Forelimb muscle (tissue), 1 donor: ENCODE measurements around the gene FBXW7. TPM values are rescaled to one million over a fixed set of nuclear protein-coding genes. Genes with fewer than 3 reads are reported as not detected.

Experiments used
- DNase-seq: peaks from one replicate; pipeline ENCODE4 v3.0.0-alpha.2; 2013; ENCODE audit warnings: low read depth
- polyA plus RNA-seq: library from polyadenylated mRNA; unstranded; fragments of 120-200 nt; gene quantifications from one replicate; pipeline ENCODE4 v1.2.1, GENCODE V29; 2013; ENCODE audit not compliant: insufficient read length

The FBXW7 gene
- polyA plus RNA-seq, 1 donor = 25.9 TPM

DNA sequence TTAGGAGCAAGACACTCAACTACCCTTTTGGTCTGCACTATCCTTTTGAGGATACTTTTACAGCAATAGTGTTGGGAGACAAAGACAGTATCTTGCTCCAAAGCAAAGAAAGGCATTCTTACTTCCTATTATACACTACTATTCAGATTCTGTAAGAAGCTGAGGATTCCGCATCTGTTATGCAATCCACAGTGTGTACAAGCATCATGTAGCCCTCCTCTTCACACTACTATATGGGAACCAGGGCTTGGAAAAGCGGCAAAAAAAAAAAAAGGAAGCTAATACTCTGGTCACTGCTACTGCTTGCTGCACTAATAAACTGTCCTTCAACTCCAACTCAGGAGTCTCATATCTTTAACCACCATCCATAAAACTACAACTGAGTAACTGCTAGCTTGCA is 59.1 kb downstream of the FBXW7 start:
- no peak for DNase-seq

DNA sequence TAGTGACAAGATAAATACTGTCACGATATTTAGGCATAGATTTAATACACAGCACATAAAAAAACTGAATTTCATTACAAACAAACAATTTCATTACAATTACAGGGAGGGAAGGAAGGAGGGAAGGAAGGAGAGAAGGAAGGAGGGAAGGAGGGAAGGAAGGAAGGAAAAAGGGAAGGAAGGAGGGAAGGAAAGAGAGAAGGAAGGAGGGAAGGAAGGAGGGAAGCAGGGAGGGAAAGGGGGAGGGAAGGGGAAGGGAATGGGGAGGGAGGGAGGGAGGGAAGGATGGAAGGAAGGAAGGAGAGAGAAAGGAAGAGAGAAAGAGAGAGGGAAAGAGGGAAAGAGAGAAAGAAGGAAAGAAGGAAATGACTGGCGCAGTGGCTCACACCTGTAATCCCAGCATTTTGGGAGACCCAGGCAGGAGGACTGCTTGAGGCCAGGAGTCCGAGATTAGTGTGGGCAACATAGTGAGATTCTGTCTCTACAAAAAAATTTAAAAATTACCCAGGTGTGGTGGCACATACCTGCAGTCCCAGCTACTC is 64.6 kb downstream of the FBXW7 start:
- DNase-seq = no peak

DNA sequence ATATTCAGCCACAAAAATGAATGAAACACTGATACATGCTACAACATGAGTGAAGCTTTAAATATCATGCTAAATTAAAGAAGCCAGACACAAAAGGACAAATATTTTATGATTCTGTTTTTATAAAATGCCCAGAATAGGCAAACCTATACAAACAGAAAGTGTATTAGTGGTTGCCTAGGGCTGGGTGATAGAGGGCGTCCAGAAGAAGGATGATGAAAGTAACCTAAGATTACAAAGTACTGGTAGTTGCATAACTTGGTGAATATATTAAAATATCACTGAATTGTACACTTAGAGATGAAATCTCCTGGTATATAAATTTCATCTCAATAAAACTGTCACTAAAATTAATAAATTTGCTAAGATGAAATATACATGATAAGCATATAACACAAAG is 67.5 kb downstream of the FBXW7 start:
- no peak for DNase-seq

DNA sequence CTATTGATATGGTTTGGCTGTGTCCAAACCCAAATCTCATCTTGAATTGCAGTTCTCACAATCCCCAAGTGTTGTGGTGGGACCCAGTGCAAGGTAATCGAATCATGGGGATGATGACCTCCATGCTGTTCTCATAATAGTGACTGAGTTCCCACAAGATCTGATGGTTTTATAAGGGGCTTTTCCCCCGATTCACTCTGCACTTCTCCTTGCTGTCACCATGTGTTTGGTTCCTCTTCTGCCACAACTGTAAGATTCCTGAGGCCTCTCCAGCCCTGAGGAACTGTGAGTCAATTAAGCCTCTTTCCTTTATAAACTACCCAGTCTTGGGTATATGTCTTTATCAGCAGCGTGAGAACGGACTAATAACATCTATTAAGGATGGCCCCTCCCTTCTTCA is 68.8 kb downstream of the FBXW7 start:
- no peak for DNase-seq

DNA sequence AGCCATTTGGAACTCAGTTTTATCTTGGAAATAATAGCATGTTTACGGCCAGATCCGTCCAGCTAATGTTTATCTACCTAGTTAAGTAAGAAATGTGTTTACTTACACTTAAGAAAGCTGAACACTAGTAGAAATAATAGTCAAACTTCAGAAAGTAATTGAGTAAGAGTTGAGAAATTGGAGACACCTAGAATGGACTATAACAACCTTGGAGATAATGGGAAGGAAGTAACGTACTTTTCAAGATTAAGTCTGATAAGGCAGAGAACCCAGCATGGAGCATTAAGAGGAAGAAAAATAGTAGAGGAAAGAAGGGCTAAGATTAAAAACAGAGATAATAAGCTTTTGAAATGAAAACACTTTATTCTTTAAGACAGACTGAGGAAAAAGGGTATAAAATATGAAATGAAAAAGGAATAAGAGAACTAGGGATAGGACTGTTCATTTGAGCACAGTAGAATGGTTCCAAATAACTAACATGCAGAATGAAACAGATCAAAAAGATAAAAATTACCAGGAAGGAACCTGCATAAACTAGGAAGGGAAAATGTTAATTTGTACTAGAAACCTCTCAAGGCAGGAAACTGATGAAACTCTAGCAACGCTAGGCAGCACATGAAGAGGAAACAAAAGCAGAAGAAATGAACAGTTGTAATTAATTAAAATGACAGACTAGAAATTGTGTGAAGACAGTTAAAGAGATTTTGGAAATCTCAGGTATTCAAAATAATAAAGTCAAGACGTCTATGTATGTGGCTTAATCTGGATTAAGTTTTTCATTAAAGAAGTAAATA is 71.7 kb downstream of the FBXW7 start:
- DNase-seq = no peak

DNA sequence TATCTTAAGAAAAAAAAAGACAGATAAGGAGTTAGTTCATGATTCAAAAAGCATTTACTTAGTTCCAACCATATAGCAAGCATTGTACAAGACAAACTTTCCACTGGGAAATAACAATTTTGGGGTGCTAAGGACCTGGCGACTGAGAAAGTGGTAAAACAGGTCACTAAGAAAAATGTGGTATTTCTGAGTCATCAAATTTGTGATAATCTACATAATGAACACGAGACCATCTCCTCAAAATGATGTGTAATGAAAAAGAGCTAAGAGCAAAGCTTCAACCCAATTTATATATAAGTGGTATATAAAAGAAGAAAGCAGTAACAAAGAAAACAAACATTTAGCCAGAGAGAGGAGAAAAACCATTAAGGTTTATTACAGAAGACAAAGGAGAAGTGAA is 72.3 kb downstream of the FBXW7 start:
- DNase-seq = no peak

DNA sequence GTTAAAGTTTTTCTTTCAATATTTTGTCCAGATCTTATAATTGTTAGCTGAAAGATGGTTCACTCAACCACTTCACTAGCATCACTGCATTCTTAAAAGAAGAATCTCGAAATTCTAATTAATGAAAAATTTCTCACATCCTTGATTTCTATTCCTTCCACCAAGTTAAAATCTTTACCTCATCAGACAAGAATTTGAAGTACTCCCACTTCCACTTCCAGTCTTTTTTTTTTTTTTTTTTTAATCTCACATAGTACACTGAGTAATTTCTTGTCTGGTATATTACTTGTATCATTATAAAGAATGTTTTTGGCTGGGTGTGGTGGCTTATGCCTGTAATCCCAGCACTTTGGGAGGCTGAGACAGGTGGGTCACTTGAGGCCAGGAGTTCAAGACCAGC is 73.2 kb downstream of the FBXW7 start:
- no peak for DNase-seq

DNA sequence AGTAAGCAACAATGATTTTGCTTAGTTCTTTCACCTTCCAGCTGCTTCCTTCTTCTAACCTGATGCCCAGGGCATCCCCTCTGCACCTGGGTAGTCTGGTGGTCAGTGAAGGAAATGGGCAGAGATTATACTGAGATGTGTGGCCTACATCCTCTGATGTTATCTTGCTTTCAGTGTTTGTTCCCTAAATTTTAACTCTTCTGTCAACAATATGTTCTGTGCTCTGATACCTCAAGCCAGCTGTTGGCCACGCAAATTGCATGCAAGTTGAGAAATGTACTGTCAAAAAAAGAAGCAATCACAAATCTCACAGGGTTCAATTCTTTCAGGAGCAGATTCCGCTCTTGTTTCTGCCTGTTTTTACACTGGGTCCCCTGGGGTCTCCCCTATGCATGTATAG is 73.8 kb downstream of the FBXW7 start:
- DNase-seq = no peak

DNA sequence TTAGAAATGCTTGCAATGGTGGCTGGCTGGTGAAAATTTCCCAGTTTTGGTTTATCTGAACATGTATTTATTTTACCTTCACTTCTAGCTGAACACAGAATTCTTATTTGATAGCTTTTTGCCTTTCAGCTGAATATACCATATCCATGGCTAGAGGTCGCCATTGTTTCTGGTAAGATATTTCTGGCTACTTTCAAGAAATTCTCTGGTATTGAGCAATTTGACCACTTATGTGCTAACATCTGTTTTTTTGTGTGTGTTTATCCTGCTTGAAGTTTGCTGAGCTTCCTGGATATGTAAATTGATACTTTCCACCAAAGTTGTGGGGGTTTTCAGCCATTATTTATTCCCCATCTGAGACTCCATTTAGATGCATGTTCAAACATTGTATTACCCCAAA is 75.4 kb downstream of the FBXW7 start:
- no peak for DNase-seq

DNA sequence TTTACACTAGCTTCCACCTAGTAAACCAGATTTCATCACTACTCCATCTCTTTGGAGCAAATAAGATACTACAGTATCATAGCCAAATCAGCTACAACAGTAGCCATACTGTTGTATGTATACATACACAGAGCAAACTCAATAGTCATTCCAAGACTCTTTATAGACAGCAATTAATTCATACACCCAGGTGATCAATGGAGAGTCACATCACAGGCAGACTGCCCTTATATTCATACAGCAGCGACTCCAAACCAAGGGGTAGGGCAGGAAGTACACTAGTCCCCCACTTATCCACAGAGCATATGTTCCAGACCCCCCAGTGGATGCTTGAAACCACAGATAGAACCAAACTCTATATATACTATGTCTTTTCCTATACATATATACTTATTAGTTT is 76.6 kb downstream of the FBXW7 start:
- no peak for DNase-seq

DNA sequence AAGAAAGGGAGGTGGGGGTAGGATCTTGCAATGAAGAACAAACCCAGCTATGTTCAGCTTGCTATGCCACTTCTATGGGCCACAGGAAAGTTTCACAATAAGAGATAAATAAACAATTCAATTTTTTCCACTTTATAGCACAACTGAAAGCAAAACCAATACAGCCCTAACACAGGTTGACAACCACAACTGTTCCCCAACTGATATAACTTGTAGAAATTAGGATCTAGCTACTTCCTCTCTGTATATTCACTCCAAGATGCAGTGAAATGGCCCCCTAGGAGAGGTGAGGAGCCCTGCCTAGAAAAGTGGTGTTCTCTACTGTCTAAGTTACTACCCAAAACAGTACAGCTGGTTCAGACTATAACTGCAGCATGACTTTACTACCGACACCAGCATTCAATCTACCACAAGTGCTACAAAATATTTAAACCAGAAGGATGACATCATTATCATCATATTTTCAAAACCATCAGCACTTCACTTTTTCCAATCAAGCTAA is 77.0 kb downstream of the FBXW7 start:
- DNase-seq = no peak

DNA sequence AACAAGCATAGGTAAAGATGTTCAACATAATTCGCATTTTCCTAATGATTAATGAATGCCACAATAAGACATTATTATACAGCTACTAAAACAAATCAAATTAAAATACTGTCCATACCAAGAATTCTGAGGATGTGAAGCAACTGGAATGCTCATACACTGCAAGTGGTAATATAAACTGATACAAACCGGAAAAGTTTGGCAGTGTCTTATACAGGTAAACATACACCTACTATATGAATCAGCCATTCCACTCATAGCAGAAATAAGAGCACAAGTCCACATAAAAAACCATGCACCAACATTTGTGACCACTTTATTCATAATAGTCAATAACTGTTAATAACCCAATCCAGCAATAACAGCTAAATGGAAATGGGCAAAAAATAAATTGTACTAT is 79.3 kb downstream of the FBXW7 start:
- DNase-seq = no peak

DNA sequence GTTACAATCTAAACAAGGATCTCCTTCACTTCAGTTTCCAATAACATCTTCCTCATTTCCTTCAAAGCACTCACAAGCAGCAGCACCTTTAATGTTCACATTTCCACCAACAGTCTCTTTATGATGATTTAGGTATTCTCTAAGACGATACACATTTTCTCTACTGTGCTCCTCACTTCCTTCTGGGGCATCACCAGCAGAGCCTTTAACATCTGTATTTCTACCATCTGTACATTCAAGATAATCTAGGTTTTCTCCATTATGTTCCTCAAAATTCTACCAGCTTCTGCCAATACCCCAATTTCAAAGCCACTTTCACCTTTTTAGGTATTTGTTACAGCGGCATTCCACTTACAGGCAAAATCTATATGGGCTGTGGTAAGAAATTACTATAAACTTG is 80.6 kb downstream of the FBXW7 start:
- DNase-seq = no peak

DNA sequence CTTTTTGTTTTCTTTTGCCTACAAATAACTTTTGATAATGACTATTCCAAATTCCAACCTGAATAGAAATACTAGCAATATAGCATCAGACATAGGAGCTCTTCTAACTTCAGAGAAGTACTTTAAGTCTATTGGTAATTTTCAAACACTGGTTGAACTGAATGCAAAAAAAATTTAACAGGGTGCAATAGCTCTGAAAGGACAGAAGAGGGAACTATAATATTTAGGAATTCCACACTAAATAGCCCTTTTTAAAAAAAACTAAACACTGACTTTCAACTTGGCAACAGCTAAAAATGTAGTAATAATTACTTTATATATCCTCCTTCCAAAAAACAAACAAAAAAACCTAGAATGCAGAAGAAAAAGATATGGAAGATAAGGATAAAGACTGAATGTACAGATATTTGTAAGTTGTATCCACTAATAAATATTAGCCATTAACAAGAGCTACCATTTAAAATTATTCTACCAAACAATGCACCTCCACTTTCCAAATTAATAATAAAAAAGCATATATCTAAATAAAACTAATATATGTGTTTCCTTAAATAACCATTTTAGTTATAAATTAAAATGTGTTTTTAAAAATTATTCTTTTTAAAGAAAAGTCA is 81.4 kb downstream of the FBXW7 start:
- no peak for DNase-seq

DNA sequence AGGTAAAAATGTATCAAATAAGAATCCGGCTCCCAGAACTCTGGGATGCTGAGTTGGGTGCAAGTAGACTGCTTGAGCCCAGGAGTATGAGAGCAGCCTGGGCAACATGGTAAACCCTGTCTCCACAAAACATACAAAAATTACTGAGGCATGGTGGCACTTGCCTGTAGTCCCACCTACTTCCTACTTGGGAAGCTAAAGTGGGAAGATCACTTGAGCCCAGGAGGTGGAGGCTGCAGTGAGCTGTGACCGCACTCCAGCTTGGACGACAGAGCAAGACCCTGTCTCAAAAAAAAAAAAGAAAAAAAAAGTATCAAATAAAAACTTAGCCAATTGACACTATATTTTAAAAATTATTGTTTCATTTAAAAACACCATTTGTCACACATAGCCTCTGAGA is 84.4 kb downstream of the FBXW7 start:
- no peak for DNase-seq

DNA sequence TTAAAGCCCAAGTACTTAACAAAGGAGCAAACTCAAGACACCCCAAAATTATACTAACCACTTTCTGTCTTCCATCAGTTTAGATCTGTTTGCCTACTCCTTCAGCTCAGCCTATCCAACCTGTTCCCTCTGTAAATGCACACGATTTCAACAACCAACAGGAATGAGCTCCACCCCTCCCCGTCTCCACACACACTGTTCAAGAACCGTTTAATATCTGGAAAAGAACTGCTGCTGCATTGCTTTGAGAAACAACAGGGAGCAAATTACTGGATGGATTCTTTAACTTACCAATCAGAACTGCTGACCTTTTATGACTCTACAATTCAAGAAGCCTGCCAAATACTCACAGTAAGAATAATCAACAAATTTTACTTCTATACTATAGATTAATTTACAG is 87.0 kb downstream of the FBXW7 start:
- DNase-seq = no peak

DNA sequence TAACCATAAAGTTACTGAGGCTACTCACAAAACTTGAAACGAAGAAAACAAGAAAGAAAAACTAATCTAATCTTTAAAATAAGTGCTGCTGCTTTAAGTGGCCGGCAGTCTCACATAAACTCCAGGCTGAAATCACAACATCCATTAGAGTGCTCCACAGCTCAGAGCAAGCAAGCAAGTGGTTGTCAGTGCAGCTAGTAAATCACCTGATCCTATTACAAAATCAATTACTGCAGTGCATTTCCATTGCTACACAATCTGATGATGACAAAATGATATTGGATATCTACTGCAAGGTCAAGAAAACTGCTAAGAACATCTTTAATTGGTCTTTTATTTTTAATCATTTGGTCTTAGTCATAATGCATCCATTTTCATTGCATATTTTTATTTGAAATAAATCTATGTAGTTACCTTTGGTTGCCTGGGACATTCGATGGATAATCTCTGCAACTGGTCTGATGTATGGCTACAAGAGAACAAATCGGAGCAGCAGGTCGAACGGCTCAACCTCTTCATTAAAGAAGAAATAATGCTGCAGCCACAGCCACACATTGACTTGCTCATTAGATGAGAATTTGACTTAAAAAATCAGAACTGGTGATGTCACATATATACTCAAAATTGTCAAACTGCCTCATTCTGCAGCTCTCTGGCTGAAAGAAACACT is 87.7 kb downstream of the FBXW7 start:
- no peak for DNase-seq

DNA sequence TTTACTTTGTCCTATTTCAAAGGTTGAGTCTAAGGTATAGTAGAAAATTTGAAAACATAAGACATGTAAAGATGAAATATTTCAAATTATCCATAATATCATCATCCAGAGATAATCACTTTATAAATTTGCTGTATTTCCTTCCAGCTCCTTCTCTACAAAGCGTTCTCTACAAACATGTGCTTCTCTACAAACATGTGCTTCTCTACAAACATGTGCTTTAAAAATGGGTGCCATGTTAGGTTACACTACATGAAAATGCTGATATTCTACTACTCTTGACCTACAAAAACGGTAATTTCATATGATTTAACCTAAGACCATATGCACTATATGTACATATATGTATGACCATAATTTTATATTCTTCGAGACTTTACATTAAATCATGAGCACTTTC is 92.0 kb downstream of the FBXW7 start:
- no peak for DNase-seq

DNA sequence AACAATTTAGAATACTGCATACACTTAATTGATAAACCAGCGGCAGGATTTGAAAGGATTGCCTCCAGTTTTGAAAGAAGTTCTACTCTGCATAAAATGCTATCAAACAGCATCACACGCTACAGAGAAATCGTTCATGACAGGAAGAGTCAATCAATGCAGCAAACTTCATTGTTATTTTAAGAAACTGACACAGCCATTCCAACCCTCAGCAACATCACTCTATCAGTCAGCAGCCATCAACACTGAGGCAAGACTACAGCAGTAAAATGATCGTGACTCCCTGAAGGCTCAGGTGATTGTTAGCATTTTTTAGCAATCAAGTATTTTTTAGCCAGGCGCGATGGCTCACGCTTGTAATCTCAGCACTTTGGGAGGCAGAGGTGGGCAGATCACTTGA is 98.3 kb downstream of the FBXW7 start:
- DNase-seq = no peak

DNA sequence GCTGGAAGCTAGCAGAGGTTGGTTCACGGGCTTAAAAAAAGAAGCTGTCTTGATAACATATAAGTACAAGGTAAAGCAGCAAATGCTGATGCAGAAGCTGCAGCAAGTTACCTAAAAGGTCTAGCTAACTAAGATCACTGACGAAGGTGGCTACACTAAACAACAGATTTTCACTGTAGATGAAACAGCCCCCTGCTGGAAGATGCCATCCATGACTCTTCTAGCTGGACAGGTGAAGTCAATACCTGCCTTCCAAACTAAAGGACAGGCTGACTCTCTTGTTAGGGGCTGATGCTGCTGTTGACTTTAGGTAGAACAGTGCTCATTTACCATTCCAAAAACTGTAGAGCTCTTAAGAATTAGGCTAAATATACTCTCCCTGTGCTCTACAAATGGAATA is 99.5 kb downstream of the FBXW7 start:
- no peak for DNase-seq

DNA sequence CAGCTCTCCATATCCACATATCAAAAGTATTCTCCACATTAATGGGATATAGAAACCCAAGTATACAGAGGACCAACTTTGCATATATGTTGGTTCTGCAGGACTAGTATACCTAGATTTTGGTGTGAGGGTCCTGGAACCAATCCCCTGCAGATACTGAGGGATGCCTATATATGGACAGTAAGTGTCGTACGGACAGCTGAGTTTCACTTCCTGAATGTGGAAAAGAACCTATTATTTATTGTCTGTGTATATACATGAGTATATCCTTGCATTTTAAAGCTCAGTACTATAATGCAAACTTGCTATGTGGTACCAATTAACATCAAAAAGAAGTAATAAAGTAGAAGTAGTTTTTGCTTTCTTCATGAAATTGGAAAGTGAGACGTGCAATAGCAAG is 101.9 kb downstream of the FBXW7 start:
- DNase-seq = no peak

DNA sequence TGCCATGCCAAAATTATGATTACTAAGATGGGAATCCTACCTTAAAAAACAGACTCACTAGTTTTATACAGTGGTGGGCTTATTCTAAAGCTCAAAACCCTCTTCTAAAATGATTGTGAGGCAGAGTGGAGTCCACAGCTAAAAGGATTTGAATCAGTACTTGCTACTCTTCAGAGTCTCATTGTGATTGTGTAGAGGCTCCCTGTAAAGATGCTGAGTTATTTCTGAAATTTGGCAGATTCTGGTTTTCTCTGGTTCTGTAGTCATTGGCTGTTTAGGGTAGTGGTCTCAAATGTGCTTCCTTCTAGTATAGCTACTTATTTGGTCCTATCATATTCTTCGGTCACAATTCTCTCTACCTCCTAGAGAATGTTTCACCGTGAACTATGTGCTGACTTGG is 104.1 kb downstream of the FBXW7 start:
- DNase-seq = no peak

DNA sequence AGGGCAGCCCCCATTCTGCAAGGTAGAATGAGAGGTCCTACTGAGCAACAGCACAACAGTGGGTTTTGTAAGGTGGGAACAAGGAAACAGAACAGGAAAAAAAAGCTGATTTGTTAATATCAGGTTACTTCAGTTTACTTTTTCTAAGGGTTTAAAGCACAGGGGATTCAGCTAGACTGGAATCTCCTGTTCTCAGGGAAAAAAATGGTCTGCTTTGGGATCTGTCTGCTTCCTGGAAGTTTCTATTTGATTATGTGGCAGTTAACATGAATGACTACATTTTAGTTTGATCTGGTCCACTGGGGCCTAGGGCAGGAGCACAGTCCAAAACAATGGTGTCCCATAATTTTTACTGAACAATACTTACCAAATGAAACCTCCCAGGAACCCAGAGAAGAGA is 104.6 kb downstream of the FBXW7 start:
- no peak for DNase-seq
